ENCODE results near the gene SLA2.
A peak's percentile ranks its signal among the peaks of the same experiment; 100 is the strongest.
"Not testable (repeated sequence)": the region's sequence is repeated elsewhere in the genome, so short reads cannot be mapped to it uniquely, and the experiment has no call there.

Gene SLA2

GRCh38 chr20:36656733-36657132, 10.7 kb upstream of the SLA2 start:
- no peak overlapping the region for H3K4me3 Mint-ChIP-seq
- no peak for ATAC-seq
- no peaks in the 10 kb centered on the region for H3K4me1 Mint-ChIP-seq
- H3K27me3 Mint-ChIP-seq, result no peaks in the 10 kb centered on the region
- no peaks in the 10 kb centered on the region for H3K9me3 Mint-ChIP-seq
- peaks cover 22% of the 10 kb centered on the region for H3K36me3 Mint-ChIP-seq
- H3K27ac Mint-ChIP-seq, result no peak overlapping the region

DNA sequence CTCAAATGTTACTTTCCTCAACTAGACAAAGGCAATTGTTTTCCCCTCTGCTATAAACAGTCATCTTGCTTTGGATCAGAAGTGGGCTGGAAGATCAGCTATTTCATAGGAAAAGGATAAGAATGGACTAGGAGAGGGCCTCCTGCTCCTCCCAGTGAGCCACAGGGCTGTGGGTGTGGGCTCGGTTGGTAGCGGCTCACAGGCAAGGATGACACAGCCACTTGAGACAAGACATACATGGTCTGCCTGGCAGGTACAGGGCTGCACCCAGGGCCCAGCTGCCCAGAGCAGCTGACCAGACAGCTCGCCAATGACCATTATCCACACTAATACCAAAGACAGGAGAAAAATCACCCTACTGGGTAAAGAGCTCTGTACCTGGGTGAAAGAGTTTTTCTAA, 9.0 kb upstream of the SLA2 start:
- Mint-ChIP-seq H3K4me3 (no peak overlapping the region), H3K27ac (no peak overlapping the region), H3K27me3 (no peaks in the 10 kb centered on the region), H3K36me3 (peaks cover 13% of the 10 kb centered on the region), H3K4me1 (no peaks in the 10 kb centered on the region), H3K9me3 (no peaks in the 10 kb centered on the region)
- no peak for ATAC-seq

DNA sequence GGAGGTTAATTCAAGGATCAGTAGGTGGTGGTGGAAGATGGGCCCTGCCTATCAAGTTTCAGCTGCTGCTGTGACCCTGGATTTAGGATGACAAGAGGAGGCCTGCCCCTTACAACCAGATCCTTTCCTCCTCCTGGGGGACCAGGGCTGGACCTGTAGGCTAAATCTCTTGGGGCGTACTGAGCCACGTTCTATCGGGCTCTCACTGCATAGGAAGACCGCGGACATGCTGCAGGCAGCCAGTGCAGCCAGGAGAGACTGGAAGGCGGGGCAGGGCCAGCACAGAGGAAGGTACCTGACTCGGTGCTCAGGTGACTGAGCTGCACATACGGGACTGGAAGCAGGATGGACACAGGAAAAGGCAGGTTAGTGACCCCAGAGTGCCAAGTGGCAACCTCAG, 8.5 kb upstream of the SLA2 start:
- no peaks in the 10 kb centered on the region for H3K27me3 Mint-ChIP-seq
- no peak overlapping the region for H3K27ac Mint-ChIP-seq
- no peak overlapping the region for H3K4me3 Mint-ChIP-seq
- peaks cover 10% of the 10 kb centered on the region for H3K36me3 Mint-ChIP-seq
- no peak for ATAC-seq
- no peaks in the 10 kb centered on the region for H3K4me1 Mint-ChIP-seq
- H3K9me3 Mint-ChIP-seq, result no peaks in the 10 kb centered on the region

DNA sequence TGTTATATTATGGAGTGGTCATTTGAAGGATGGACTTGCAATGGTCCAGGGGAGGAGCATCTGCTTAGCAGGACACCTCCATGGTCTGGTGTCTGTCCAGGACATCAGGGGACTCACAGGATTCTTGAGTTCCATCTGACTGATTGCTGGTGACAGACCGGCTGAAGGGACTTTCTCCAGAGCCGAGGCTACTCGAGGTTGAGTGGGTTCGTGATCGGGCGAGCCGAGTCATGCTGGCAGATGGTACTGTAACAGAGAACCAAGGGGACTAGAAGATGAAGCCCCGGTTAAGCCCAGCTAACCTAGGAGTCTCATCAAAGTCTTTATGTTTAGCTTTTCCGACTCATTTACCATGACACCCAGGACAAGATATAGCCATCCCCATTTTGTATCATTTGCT, 7.5 kb upstream of the SLA2 start:
- Mint-ChIP-seq H3K9me3 (no peaks in the 10 kb centered on the region), H3K27me3 (no peaks in the 10 kb centered on the region), H3K4me1 (no peaks in the 10 kb centered on the region), H3K4me3 (no peak overlapping the region), H3K27ac (no peak overlapping the region), H3K36me3 (peaks cover 10% of the 10 kb centered on the region)
- ATAC-seq, result no peak

GRCh38 chr20:36647196-36648121, 1.5 kb upstream of the SLA2 start:
- Mint-ChIP-seq H3K4me1 (peaks cover 24% of the 10 kb centered on the region), H3K36me3 (no peaks in the 10 kb centered on the region), H3K27me3 (no peaks in the 10 kb centered on the region), H3K27ac (peak overlapping the region; percentile 84), H3K4me3 (no peak overlapping the region), H3K9me3 (no peaks in the 10 kb centered on the region)
- no peak for ATAC-seq

DNA sequence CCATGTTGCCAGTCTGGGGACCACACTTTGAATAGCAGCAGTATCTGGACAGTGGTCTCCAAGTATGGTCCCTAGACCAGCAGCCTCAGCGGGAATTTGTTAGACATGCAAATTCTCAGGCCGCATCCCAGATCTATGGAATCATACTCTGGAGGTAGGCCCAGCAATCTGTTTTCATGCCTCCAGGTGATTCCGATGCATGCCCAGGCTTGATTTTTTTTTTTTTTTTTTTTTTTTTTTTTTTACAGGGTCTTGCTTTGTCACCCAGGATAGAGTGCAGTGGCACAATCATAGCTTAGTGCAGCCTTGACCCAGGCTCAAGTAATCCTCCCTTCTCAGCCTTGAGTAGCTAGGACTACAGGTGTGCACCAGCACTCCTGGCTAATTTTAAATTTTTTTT, 682 bp upstream of the SLA2 start:
- no peaks in the 10 kb centered on the region for H3K9me3 Mint-ChIP-seq
- peak overlapping the region; percentile 84 for H3K27ac Mint-ChIP-seq
- no peak for ATAC-seq
- H3K36me3 Mint-ChIP-seq, result no peaks in the 10 kb centered on the region
- peaks cover 24% of the 10 kb centered on the region for H3K4me1 Mint-ChIP-seq
- no peaks in the 10 kb centered on the region for H3K27me3 Mint-ChIP-seq
- no peak overlapping the region for H3K4me3 Mint-ChIP-seq

DNA sequence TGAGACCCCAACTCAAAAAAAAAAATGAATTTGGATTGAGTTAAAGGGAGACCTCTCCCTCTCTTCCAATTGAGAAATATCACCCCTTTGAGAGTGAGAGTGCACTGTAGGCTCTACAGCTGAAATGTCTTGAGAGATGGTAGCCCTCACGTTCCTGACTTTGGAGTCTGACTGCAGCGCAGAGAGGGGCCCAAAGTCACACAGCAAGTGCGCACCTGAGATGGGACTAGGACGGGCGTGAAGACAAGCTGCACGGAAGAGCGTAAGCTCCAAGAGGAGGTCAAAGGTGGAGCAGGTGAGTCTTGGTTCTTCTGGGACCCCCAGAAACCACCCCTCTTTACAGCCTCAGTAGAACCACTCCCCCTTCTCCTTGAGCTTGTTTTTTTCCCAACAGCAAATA, 643 bp downstream of the SLA2 start:
- ATAC-seq, result no peak
- Mint-ChIP-seq H3K4me3 (peak overlapping the region; percentile 63), H3K36me3 (no peaks in the 10 kb centered on the region), H3K9me3 (no peaks in the 10 kb centered on the region), H3K27me3 (no peaks in the 10 kb centered on the region), H3K4me1 (peaks cover 24% of the 10 kb centered on the region), H3K27ac (peak overlapping the region; percentile 84)

- Mint-ChIP-seq H3K4me3 (peak overlapping the region; percentile 20), H3K27ac (peak overlapping the region; percentile 84), H3K36me3 (no peaks in the 10 kb centered on the region), H3K4me1 (peaks cover 24% of the 10 kb centered on the region), H3K9me3 (no peaks in the 10 kb centered on the region), H3K27me3 (no peaks in the 10 kb centered on the region)
- ATAC-seq, result no peak
These were observed 1.3 kb downstream of the SLA2 start for GRCh38 chr20:36644706-36645095.

- no peak overlapping the region for H3K4me3 Mint-ChIP-seq
These were observed 1.8 kb downstream of the SLA2 start for GRCh38 chr20:36644032-36644705.

DNA sequence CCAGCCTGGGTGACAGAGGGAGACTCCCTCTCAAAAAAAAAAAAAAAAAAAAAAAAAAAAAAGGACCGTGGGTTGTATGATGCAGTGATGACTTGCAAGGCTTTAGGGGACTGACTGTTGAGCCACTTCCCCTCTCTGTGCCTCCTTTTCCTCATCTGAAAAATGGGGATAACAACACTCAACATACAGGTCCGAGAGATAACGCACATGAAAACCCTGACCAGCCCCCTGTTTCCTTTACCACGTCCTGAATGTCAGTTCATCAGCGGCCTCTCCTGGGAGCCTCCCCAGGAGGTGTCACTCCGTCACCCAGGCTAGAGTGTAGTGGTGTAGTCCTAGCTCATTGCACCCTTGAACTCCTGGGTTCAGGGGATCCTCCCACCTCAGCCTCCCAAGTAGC, 3.9 kb downstream of the SLA2 start:
- peaks cover 24% of the 10 kb centered on the region for H3K4me1 Mint-ChIP-seq
- no peaks in the 10 kb centered on the region for H3K36me3 Mint-ChIP-seq
- no peaks in the 10 kb centered on the region for H3K9me3 Mint-ChIP-seq
- no peak for ATAC-seq
- H3K27ac Mint-ChIP-seq, result no peak overlapping the region
- H3K4me3 Mint-ChIP-seq, result no peak overlapping the region
- no peaks in the 10 kb centered on the region for H3K27me3 Mint-ChIP-seq

More at GRCh38 chr20:36644032-36644705, 1.8 kb downstream of the SLA2 start:
- ATAC-seq, result peak; percentile 27
- H3K27me3 Mint-ChIP-seq, result no peaks in the 10 kb centered on the region
- H3K4me1 Mint-ChIP-seq, result peaks cover 24% of the 10 kb centered on the region
- no peaks in the 10 kb centered on the region for H3K9me3 Mint-ChIP-seq
- H3K36me3 Mint-ChIP-seq, result no peaks in the 10 kb centered on the region
- H3K27ac Mint-ChIP-seq, result peak overlapping the region; percentile 84

DNA sequence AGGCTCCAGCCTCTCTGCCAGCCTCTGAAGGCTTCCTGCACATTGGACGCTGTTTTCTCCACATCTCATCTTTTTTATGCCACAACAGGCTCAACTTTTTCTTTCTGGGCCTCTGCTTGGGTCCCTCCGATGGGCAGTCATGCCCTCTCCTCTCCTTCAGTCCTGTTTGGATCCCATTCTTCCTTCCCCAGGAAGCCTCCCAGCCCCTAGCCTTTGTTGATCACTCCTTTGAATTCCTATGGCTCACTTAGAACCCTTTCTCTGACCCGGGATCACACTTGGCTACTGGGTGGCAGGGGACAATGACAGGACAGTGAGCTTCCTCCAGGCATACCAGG, 4.5 kb downstream of the SLA2 start:
- Mint-ChIP-seq H3K36me3 (no peaks in the 10 kb centered on the region), H3K27ac (no peak overlapping the region), H3K9me3 (no peaks in the 10 kb centered on the region), H3K27me3 (no peaks in the 10 kb centered on the region), H3K4me3 (no peak overlapping the region), H3K4me1 (peaks cover 24% of the 10 kb centered on the region)
- no peak for ATAC-seq

DNA sequence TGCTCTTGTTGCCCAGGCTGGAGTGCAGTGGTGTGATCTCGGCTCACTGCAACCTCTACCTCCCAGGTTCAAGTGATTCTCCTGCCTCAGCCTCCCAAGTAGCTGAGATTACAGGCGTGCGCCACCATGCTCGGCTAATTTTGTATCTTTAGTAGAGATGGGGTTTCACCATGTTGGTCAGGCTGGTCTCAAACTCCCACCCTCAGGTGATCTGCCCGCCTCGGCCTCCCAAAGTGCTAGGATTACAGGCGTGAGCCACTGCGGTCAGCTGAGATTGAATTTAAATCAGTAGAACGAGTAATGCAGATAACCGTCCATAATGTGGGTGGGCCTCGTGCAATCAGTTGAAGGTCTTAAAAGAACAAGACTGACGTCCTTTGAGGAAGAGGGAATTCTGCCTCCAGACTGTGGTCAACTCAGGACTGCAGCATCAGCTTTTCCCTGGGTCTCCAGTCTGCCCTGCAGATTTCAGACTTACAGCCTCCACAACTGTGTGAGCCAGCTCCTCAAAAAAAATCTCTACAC, 7.1 kb downstream of the SLA2 start:
- not testable (repeated sequence) for ATAC-seq, H3K27me3 Mint-ChIP-seq, H3K9me3 Mint-ChIP-seq, H3K36me3 Mint-ChIP-seq, H3K4me3 Mint-ChIP-seq, H3K27ac Mint-ChIP-seq, H3K4me1 Mint-ChIP-seq

DNA sequence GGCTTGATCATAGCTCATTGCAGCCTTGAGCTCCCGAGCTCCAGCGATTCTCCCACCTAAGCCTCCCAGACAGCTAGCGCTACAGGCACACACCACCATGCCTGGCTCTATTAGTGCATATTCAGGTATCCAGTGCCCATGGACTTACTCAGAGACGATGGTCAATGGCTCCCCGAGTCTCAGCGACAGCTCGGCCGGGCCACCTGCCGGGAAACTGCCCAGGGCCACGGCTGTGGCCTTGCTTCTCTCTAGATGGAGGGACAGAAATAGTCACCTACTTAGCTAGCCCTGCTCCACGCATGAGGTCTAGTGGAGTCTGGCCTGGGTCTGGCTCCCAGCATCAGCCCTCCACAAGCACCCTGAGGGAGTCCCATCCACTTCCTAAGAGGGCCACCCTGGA, 11.7 kb downstream of the SLA2 start:
- H3K36me3 Mint-ChIP-seq, result no peaks in the 10 kb centered on the region
- no peak overlapping the region for H3K27ac Mint-ChIP-seq
- ATAC-seq, result no peak
- H3K4me3 Mint-ChIP-seq, result no peak overlapping the region
- peaks cover 10% of the 10 kb centered on the region for H3K4me1 Mint-ChIP-seq
- no peaks in the 10 kb centered on the region for H3K27me3 Mint-ChIP-seq
- H3K9me3 Mint-ChIP-seq, result no peaks in the 10 kb centered on the region

- Mint-ChIP-seq H3K27ac (no peak overlapping the region), H3K9me3 (no peaks in the 10 kb centered on the region), H3K27me3 (no peaks in the 10 kb centered on the region), H3K4me3 (no peak overlapping the region), H3K36me3 (no peaks in the 10 kb centered on the region), H3K4me1 (peaks cover 10% of the 10 kb centered on the region)
- no peak for ATAC-seq
These were observed 12.7 kb downstream of the SLA2 start for GRCh38 chr20:36633285-36633772.

GRCh38 chr20:36632487-36633284, 13.3 kb downstream of the SLA2 start:
- Mint-ChIP-seq H3K9me3 (no peaks in the 10 kb centered on the region), H3K4me1 (peaks cover 10% of the 10 kb centered on the region), H3K27me3 (no peaks in the 10 kb centered on the region), H3K4me3 (no peak overlapping the region), H3K27ac (no peak overlapping the region), H3K36me3 (no peaks in the 10 kb centered on the region)
- ATAC-seq, result peak; percentile 10

All from stimulated activated memory B cell treated with anti-CD40 and anti-IgM and Interleukin-4, amounts not matched to agents 10 μg/mL and 1 μg/mL and 100 μg/mL, for 72 hours (primary cell).